HEK293T (cell line): ENCODE measurements around the gene JAZF1.

Source experiments
- CTCF ChIA-PET: fragments of 350-600 bp; formaldehyde crosslinking; extraction: SDS; loops from one replicate; lab custom pipeline; 2021; ENCODE audit warnings: antibody characterized with exemption, inconsistent platforms; lab: Yijun Ruan, JAX
- POLR2A ChIA-PET: fragments of 350-600 bp; formaldehyde crosslinking; extraction: SDS; loops from one replicate; lab custom pipeline; 2020; ENCODE audit warnings: antibody characterized with exemption, inconsistent platforms; lab: Yijun Ruan, JAX
- DNase-seq: peaks from one replicate; pipeline ENCODE4 v3.0.0; 2012; ENCODE audit warnings: mixed read lengths; ENCODE audit errors: extremely low spot score
- ARNT ChIP-seq: fragments of 450-650 bp; IDR thresholded peaks from 2 replicates; pipeline ENCODE4 v1.6.1; 2017; ENCODE audit warnings: mild to moderate bottlenecking
- BHLHE40 ChIP-seq: fragments of 450-650 bp; IDR thresholded peaks from 2 replicates; pipeline ENCODE4 v1.6.1; 2016; ENCODE audit warnings: mild to moderate bottlenecking, moderate library complexity, borderline replicate concordance
- CTBP1 ChIP-seq: fragments of 450-650 bp; IDR thresholded peaks from 2 replicates; pipeline ENCODE4 v1.6.1; 2016; ENCODE audit warnings: borderline replicate concordance
- ELF4 ChIP-seq: fragments of 450-650 bp; IDR thresholded peaks from 2 replicates; pipeline ENCODE4 v1.6.1; 2017; ENCODE audit warnings: antibody characterized with exemption
- FOXA1 ChIP-seq: fragments of 450-650 bp; IDR thresholded peaks from 2 replicates; pipeline ENCODE4 v1.6.1; 2016; ENCODE audit warnings: mild to moderate bottlenecking
- FOXK2 ChIP-seq: fragments of 450-650 bp; IDR thresholded peaks from 2 replicates; pipeline ENCODE4 v1.6.1; 2016; ENCODE audit warnings: mild to moderate bottlenecking
- FOXM1 ChIP-seq: fragments of 450-650 bp; IDR thresholded peaks from 2 replicates; pipeline ENCODE4 v1.6.1; 2017; ENCODE audit warnings: mild to moderate bottlenecking, borderline replicate concordance
- HDGF ChIP-seq: fragments of 450-650 bp; IDR thresholded peaks from 2 replicates; pipeline ENCODE4 v1.6.1; 2017; ENCODE audit warnings: antibody characterized with exemption, borderline replicate concordance
- L3MBTL2 ChIP-seq: fragments of 450-650 bp; conservative IDR thresholded peaks from 2 replicates; pipeline ENCODE4 v1.6.1; 2016; ENCODE audit warnings: mild to moderate bottlenecking
- LEF1 ChIP-seq: fragments of 450-650 bp; IDR thresholded peaks from 2 replicates; pipeline ENCODE4 v1.6.1; 2017; ENCODE audit warnings: mild to moderate bottlenecking, borderline replicate concordance
- NFRKB ChIP-seq: fragments of 450-650 bp; IDR thresholded peaks from 2 replicates; pipeline ENCODE4 v1.6.1; 2016; ENCODE audit warnings: mild to moderate bottlenecking, moderate library complexity
- PKNOX1 ChIP-seq: fragments of 450-650 bp; IDR thresholded peaks from 2 replicates; pipeline ENCODE4 v1.6.1; 2016
- SP1 ChIP-seq: fragments of 450-650 bp; IDR thresholded peaks from 2 replicates; pipeline ENCODE4 v1.6.1; 2017
- SUZ12 ChIP-seq: fragments of 450-650 bp; IDR thresholded peaks from 2 replicates; pipeline ENCODE4 v1.6.1; 2016; ENCODE audit warnings: mild to moderate bottlenecking
- TARDBP ChIP-seq: fragments of 450-650 bp; IDR thresholded peaks from 2 replicates; pipeline ENCODE4 v1.6.1; 2016
- ZNF384 ChIP-seq: fragments of 450-650 bp; IDR thresholded peaks from 2 replicates; pipeline ENCODE4 v1.6.1; 2016

JAZF1 gene

GRCh38 chr7:28048694-28049093 is 131.9 kb downstream of the JAZF1 start:
- POLR2A ChIA-PET: no interaction called here
- CTCF ChIA-PET: interaction anchor here (1.8 kb wide), 1 partner anchor 45 kb away, joined by 4 read pairs; no protein-coding TSS in a partner anchor
- no peak for DNase-seq
- TF ChIP-seq FOXM1: no peak
- TF ChIP-seq CTBP1: no peak
- TF ChIP-seq TARDBP: no peak

GRCh38 chr7:28046035-28046434 is 134.6 kb downstream of the JAZF1 start:
- no peak for DNase-seq
- POLR2A ChIA-PET: no interaction called here
- CTCF ChIA-PET: interaction anchor here (0.5 kb wide), 1 partner anchor 33 kb away, joined by 3 read pairs; no protein-coding TSS in a partner anchor
- TF ChIP-seq FOXA1: no peak
- TF ChIP-seq TARDBP: no peak
- no peak for TF ChIP-seq FOXK2
- TF ChIP-seq SP1: no peak
- no peak for TF ChIP-seq L3MBTL2
- no peak for TF ChIP-seq ARNT
- TF ChIP-seq NFRKB: no peak
- no peak for TF ChIP-seq CTBP1
- no peak for TF ChIP-seq BHLHE40
- no peak for TF ChIP-seq ZNF384
- TF ChIP-seq LEF1: no peak

- ChIA-PET POLR2A (no interaction called here), CTCF (no interaction called here)
- TF ChIP-seq FOXA1 (no peak), PKNOX1 (no peak), FOXK2 (no peak), L3MBTL2 (no peak), ARNT (no peak), NFRKB (no peak), HDGF (no peak), BHLHE40 (no peak), SP1 (no peak), SUZ12 (no peak), CTBP1 (no peak), LEF1 (no peak), ZNF384 (no peak)
- DNase-seq: no peak
Observed at GRCh38 chr7:28045592-28045991, 135.0 kb downstream of the JAZF1 start.

- no peak for TF ChIP-seq FOXM1
- no peak for TF ChIP-seq ELF4
- TF ChIP-seq LEF1: no peak
- TF ChIP-seq ZNF384: no peak
- TF ChIP-seq TARDBP: no peak
- no peak for TF ChIP-seq FOXA1
- TF ChIP-seq BHLHE40: no peak
- TF ChIP-seq HDGF: no peak
- no peak for TF ChIP-seq SUZ12
- TF ChIP-seq NFRKB: no peak
- TF ChIP-seq SP1: no peak
- no peak for TF ChIP-seq L3MBTL2
- TF ChIP-seq PKNOX1: no peak
- TF ChIP-seq ARNT: no peak
- no peak for TF ChIP-seq CTBP1
- TF ChIP-seq FOXK2: no peak
- POLR2A ChIA-PET: no interaction called here
- CTCF ChIA-PET: no interaction called here
- no peak for DNase-seq
Observed at GRCh38 chr7:28044825-28045224, 135.8 kb downstream of the JAZF1 start.

- DNase-seq: no peak
- no peak for TF ChIP-seq FOXA1
- TF ChIP-seq HDGF: no peak
- no peak for TF ChIP-seq SUZ12
- POLR2A ChIA-PET: no interaction called here
- CTCF ChIA-PET: interaction anchor here (0.9 kb wide), 1 partner anchor 19 kb away, joined by 5 read pairs; no protein-coding TSS in a partner anchor
Observed at GRCh38 chr7:28042721-28043120, 137.9 kb downstream of the JAZF1 start.

- ChIA-PET CTCF (interaction anchor here (0.7 to 0.9 kb wide), 2 partner anchors 17 to 20 kb away, joined by 3 to 5 read pairs; no protein-coding TSS in a partner anchor), POLR2A (no interaction called here)
- TF ChIP-seq ZNF384: no peak
- no peak for TF ChIP-seq BHLHE40
- TF ChIP-seq PKNOX1: no peak
- TF ChIP-seq ELF4: no peak
- TF ChIP-seq NFRKB: no peak
- no peak for TF ChIP-seq SP1
- no peak for TF ChIP-seq TARDBP
- TF ChIP-seq FOXK2: no peak
- no peak for TF ChIP-seq FOXA1
- no peak for TF ChIP-seq LEF1
- no peak for TF ChIP-seq ARNT
- TF ChIP-seq SUZ12: no peak
- DNase-seq: no peak
Observed at GRCh38 chr7:28041508-28042314, 138.9 kb downstream of the JAZF1 start.
